ENCODE results near the gene SLCO2B1. TPM values are rescaled to one million over a fixed set of nuclear protein-coding genes. Genes with fewer than 3 reads are reported as not detected.

SLCO2B1 gene
- total RNA-seq, 1 donor from 2014 or later, result not detected

GRCh38 chr11:75149766-75150465, 991 bp upstream of the SLCO2B1 start:
- intact Hi-C loops (cut with micrococcal nuclease), result no loop called here
- Mint-ChIP-seq H3K27me3 (peaks cover 8% of the 10 kb centered on the region), H3K27ac (no peak overlapping the region), H3K9me3 (no peaks in the 10 kb centered on the region), H3K4me3 (no peak overlapping the region), H3K4me1 (peaks cover 22% of the 10 kb centered on the region), H3K36me3 (ENCODE audit: low read depth) (no peaks in the 10 kb centered on the region)
- DNase-seq, result no peak

GRCh38 chr11:75151346-75152047, 590 bp downstream of the SLCO2B1 start:
- intact Hi-C loops (cut with micrococcal nuclease), result no loop called here
- H3K27me3 Mint-ChIP-seq, result peaks cover 8% of the 10 kb centered on the region
- peaks cover 15% of the 10 kb centered on the region for H3K4me1 Mint-ChIP-seq
- no peak overlapping the region for H3K4me3 Mint-ChIP-seq
- H3K27ac Mint-ChIP-seq, result no peak overlapping the region
- H3K9me3 Mint-ChIP-seq, result no peaks in the 10 kb centered on the region
- no peak for DNase-seq
- H3K36me3 Mint-ChIP-seq (ENCODE audit: low read depth), result no peaks in the 10 kb centered on the region

DNA sequence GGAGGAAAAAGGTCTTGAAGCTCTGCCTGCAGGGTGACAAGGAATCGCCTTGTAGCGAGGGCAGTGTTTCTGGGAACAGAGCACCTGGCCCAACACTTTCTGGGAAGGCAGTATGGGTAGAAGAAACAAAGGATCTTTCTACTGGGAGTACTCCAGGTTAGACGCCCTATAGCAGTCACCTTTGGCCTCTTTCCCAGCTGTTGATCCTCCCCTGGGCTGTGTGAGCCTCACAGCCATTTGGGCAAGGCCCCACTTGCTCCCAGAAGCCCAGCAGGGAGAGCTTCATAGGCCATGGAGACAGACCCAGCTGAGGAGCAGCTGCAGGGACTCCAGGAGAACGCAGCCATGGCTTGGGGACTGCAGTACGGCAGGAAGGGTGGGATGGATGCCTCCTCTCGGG, 1.2 kb downstream of the SLCO2B1 start:
- H3K36me3 Mint-ChIP-seq (ENCODE audit: low read depth), result no peaks in the 10 kb centered on the region
- H3K4me3 Mint-ChIP-seq, result no peak overlapping the region
- intact Hi-C loops (cut with micrococcal nuclease), result no loop called here
- H3K4me1 Mint-ChIP-seq, result peaks cover 15% of the 10 kb centered on the region
- no peak overlapping the region for H3K27ac Mint-ChIP-seq
- H3K27me3 Mint-ChIP-seq, result peaks cover 8% of the 10 kb centered on the region
- DNase-seq, result no peak
- H3K9me3 Mint-ChIP-seq, result no peaks in the 10 kb centered on the region

DNA sequence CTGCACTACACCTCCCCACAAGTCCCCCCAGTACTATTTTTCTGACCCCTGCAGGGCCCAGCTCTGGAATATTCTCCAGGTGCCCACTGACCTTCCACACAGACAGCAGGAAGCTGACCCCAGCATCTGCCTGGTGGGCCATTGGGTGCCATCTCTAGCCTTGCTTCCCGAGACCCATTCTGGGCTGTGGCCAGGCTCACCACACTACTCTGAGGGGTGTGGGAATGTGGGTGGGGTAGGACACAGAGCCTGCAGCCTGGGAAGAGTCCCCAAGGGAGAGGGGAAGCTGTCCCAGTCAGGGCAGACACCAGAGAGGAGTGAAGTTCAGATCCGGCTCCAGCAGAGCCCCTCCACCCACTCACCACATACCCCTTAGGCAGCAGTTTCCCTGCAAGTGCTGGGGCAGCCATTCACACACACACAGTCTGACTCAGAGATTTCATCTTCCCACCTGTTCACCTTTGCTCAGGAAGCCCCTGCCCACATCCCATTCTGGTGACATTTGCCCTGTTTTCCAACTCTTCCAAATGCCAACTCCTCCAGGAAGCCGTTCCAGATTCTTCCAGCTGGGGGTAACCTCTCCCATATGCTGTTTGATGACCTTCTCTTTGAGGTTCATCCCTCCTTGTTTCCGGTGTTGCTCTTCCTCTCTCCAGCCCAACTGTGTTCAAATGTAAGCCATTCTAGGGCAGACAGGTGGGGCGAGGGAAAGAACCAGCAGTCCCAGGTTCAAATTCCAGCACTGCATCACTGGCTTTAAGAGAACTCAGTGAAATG, 1.9 kb downstream of the SLCO2B1 start:
- Mint-ChIP-seq H3K27me3 (peaks cover 8% of the 10 kb centered on the region), H3K27ac (no peak overlapping the region), H3K4me1 (peaks cover 13% of the 10 kb centered on the region), H3K36me3 (ENCODE audit: low read depth) (no peaks in the 10 kb centered on the region), H3K4me3 (no peak overlapping the region), H3K9me3 (no peaks in the 10 kb centered on the region)
- intact Hi-C loops (cut with micrococcal nuclease), result no loop called here
- DNase-seq, result no peak

DNA sequence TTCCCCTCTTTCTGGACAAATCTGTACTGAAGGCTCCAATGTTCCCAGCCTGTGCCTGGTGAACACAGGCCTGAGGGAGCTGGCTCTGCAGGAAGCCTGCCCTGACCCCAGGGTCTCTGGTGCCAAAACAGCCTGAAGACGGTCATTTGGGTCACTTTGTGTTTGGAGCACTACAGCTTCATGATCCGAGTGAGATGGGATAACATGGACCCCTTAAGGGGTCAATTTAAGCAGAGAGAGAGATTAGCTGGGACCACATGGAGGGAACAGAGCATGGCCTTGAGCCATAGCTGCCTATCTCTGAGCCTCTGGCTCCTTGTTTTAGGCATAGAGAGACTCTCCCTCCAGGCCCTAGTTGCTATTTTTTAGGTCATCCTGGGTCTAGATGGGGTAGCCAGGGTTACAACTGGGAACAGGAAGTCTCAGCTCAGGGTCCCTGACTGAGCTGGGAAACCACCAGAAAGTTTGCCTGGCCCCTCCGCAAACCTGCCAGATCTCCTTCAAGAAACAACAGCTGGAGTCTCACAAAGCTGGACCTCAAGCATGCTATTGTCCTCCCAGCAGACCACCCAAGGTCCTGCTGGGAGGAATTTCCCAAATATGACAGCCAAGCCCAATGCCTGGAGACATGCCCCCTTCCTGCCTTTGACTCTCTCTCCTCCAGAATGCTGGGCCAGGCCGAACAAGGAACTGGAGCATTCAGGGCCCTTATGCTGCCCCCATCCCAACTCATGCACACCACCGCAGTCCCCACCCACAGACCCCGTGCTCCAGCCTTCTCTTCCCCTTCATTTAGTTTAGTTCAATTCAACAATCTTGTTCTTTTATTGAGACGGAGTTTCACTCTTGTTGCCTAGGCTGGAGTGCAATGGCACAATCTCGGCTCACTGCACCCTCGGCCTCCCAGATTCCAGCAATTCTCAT, 4.0 kb downstream of the SLCO2B1 start:
- Mint-ChIP-seq H3K27me3 (peaks cover 8% of the 10 kb centered on the region), H3K36me3 (ENCODE audit: low read depth) (no peaks in the 10 kb centered on the region), H3K9me3 (no peaks in the 10 kb centered on the region), H3K4me3 (no peak overlapping the region), H3K27ac (no peak overlapping the region), H3K4me1 (peaks cover 10% of the 10 kb centered on the region)
- intact Hi-C loops (cut with micrococcal nuclease), result no loop called here
- DNase-seq, result no peak

DNA sequence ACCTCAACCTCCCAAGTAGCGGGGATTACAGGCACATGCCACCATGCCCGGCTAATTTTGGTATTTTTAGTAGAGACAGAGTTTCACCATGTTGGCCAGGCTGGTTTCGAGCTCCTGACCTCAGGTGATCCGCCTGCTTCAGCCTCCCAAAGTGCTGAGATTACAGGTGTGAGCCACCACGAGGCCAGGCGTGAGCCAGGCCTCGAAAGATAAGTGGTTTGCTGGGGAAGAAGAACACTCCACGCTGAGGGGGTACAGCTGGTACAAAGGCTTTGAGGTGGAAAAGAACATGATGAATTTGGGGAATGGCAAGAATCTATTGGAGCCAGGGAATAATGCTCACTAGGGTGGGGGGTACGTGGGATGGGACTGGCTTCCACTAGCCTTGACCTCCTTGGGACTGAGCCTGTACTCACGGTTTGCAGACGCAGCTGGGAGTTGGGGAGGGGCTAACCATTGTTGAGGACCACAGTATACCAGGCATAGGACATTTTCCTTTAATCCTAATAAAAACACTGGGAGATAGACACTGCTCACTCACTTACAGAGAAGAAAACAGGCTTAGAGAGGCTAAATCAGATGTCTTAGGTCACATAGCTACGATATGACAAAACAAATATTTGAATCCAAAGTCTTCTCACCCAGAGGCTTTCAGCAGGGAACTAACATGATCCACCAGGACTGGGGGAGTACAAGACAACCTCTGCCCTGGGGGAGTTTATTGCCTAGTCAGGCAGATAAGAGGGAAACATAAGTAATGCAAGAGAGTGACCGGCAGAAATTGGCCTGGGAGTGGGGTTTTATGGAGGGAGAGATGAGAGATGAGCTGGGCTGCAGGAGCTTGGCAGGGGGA, 4.9 kb downstream of the SLCO2B1 start:
- no peaks in the 10 kb centered on the region for H3K36me3 Mint-ChIP-seq (ENCODE audit: low read depth)
- H3K27me3 Mint-ChIP-seq, result peaks cover 8% of the 10 kb centered on the region
- intact Hi-C loops (cut with micrococcal nuclease), result no loop called here
- no peak overlapping the region for H3K4me3 Mint-ChIP-seq
- peaks cover 10% of the 10 kb centered on the region for H3K4me1 Mint-ChIP-seq
- H3K27ac Mint-ChIP-seq, result no peak overlapping the region
- DNase-seq, result no peak
- H3K9me3 Mint-ChIP-seq, result no peaks in the 10 kb centered on the region

DNA sequence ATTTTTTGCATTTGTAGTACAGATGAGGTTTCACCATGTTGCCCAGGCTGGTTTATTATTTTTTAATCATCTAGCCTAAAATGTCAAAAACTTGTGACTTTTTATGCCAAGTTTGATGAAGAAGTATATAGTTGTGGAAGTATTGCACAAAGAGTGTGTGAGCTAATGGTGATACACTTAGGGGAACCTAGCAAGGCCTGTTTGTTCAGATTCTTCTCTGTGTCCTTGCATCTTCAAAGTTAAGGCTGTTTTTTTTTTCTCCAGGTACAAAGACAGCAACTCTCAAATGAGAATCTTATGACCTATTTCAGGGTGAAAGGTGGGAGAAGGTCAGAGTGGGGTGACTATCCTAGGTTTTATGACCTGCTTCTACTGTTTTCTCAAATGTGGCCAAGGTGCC, 7.3 kb downstream of the SLCO2B1 start:
- H3K36me3 Mint-ChIP-seq (ENCODE audit: low read depth), result no peaks in the 10 kb centered on the region

DNA sequence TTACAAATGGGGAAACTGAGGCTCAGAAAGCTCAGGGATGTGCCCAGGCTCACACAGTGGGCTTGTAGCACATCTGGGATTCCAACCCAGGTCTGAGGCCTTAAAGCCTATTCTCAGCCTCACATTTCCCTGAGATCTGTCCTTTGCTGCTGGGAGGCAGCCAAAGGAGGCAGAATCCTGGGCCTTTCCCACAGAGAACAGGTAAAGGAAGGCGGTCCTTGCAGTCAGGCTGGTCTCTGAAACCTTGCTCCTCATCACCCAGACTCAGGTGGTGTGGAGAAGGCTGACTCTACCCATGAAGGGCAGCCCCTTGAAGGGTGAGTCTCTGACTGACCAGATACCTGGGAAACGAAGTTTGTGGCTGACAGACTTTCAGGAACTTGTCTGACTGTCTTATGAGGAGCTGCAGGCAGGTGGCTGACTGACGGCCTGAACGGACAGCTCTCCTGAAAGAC, 7.8 kb downstream of the SLCO2B1 start:
- no peaks in the 10 kb centered on the region for H3K9me3 Mint-ChIP-seq
- DNase-seq, result no peak
- peaks cover 3% of the 10 kb centered on the region for H3K27me3 Mint-ChIP-seq
- H3K4me3 Mint-ChIP-seq, result no peak overlapping the region
- H3K4me1 Mint-ChIP-seq, result peaks cover 15% of the 10 kb centered on the region
- intact Hi-C loops (cut with micrococcal nuclease), result no loop called here
- no peak overlapping the region for H3K27ac Mint-ChIP-seq
- H3K36me3 Mint-ChIP-seq (ENCODE audit: low read depth), result no peaks in the 10 kb centered on the region

More for the DNA sequence above, 7.3 kb downstream of the SLCO2B1 start:
- Mint-ChIP-seq H3K27me3 (peaks cover 3% of the 10 kb centered on the region), H3K4me3 (no peak overlapping the region), H3K4me1 (peaks cover 15% of the 10 kb centered on the region), H3K27ac (no peak overlapping the region), H3K9me3 (no peaks in the 10 kb centered on the region)
- intact Hi-C loops (cut with micrococcal nuclease), result no loop called here
- DNase-seq, result no peak

DNA sequence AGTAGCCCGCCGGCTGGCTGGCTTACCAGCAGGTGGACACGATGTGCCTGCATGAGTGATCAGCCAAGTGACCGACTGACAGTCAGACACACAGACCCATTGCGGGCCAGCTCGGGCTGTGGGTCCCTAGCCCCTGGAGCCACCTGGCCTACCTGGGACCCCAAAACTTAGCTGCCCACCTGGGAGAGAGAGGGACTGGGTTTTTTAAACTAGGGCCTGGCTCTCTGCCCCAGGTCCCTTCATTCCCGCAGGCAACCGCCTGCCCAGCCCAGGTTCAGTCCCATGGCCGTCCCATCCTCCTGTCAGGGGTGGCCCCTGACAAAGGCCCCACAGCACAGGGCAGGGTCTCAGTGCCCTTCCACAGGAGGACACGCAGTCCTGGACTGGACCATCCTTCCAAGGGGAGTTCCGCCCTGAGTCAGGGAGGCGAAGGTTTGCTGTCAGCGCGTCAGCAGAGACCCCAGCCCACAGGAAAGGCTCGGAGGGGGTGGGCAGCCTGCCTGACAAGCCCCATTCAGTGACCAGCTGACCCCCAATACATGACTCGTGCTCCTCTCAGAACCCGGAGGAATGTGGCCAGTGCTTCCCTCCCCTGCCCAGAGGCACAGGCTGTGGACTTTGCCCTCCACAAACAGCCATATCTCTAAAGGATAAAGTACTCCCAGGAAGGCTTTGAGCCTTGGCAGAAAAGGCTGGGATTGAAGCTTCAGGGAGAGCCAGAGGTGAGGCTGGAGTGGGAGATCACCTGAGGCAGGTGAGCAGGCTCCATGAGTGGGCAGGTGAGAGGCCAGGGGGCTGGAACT, 8.4 kb downstream of the SLCO2B1 start:
- H3K27ac Mint-ChIP-seq, result no peak overlapping the region
- intact Hi-C loops (cut with micrococcal nuclease), result no loop called here
- H3K9me3 Mint-ChIP-seq, result no peaks in the 10 kb centered on the region
- H3K4me3 Mint-ChIP-seq, result no peak overlapping the region
- H3K36me3 Mint-ChIP-seq (ENCODE audit: low read depth), result no peaks in the 10 kb centered on the region
- H3K4me1 Mint-ChIP-seq, result peaks cover 15% of the 10 kb centered on the region
- no peak for DNase-seq
- H3K27me3 Mint-ChIP-seq, result peaks cover 7% of the 10 kb centered on the region

- DNase-seq, result no peak
- H3K9me3 Mint-ChIP-seq, result no peaks in the 10 kb centered on the region
Observed at GRCh38 chr11:75160220-75160757, 9.4 kb downstream of the SLCO2B1 start.

DNA sequence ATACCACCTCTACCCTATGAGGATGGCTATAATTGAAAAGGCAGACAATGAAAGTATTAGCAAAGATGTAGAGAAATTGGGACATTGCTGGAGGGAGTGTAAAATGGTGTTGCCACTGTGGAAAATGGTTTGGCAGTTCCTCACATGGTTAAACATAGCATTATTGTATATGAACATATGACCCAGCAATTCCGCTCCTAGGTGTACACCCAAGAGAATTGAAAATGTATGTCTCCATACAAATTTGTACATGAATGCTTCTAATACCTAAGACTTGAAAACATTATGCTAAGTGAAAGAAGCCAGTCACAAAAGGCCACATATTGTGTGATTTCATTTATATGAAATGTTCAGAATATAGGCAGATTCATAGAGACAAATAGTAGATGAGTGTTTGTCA, 10.0 kb downstream of the SLCO2B1 start:
- no peak for DNase-seq
- H3K27me3 Mint-ChIP-seq, result peaks cover 7% of the 10 kb centered on the region
- no peak overlapping the region for H3K4me3 Mint-ChIP-seq
- intact Hi-C loops (cut with micrococcal nuclease), result no loop called here
- H3K36me3 Mint-ChIP-seq (ENCODE audit: low read depth), result no peaks in the 10 kb centered on the region
- no peaks in the 10 kb centered on the region for H3K9me3 Mint-ChIP-seq
- peaks cover 15% of the 10 kb centered on the region for H3K4me1 Mint-ChIP-seq
- H3K27ac Mint-ChIP-seq, result no peak overlapping the region

More at GRCh38 chr11:75160220-75160757, 9.4 kb downstream of the SLCO2B1 start:
- Mint-ChIP-seq H3K4me3 (no peak overlapping the region), H3K27me3 (peaks cover 7% of the 10 kb centered on the region), H3K27ac (no peak overlapping the region), H3K36me3 (ENCODE audit: low read depth) (no peaks in the 10 kb centered on the region), H3K4me1 (peaks cover 15% of the 10 kb centered on the region)
- intact Hi-C loops (cut with micrococcal nuclease), result no loop called here

Measured in activated CD4-positive, alpha-beta T cell treated with anti-CD3 and anti-CD28 coated beads, Interleukin-2, amount 10 ng/mL, durations not matched to agents 24 days and 14 days (primary cell).